Caco-2 (cell line): ENCODE data around the gene EDN2. TPM values are rescaled to one million over a fixed set of nuclear protein-coding genes. Genes with fewer than 3 reads are reported as not detected.

ENCODE experiments used
- BruUV-seq: library from RNA; stranded (reverse); fragments of 400-500 nt; replicated peaks from 2 replicates; lab custom pipeline; 2021; lab: Mats Ljungman, UMichigan
- CTCF ChIA-PET: fragments of 300-600 bp; sonication (Branson Sonifier 250); formaldehyde crosslinking; loops from one replicate; lab custom pipeline; 2022; ENCODE audit warnings: antibody characterized with exemption; lab: Charles Lee
- POLR2A ChIA-PET: fragments of 300-600 bp; sonication (Branson Sonifier 250); formaldehyde crosslinking; loops from one replicate; lab custom pipeline; 2022; ENCODE audit warnings: antibody characterized with exemption; lab: Charles Lee
- DNase-seq, 2 experiments: peaks; one replicate each; pipeline versions ENCODE4 v3.0.0 to v3.0.0-alpha.2; 2020 to 2022
- H3K27me3 ChIP-seq: replicated peaks from 2 replicates; pipeline ENCODE4 v1.6.0; 2011; ENCODE audit warnings: low read length; ENCODE audit not compliant: control insufficient read depth, insufficient read depth
- H3K36me3 ChIP-seq: 2 replicates; pipeline ENCODE4 v1.5.1; 2011; ENCODE audit warnings: low read length; ENCODE audit not compliant: control insufficient read depth, insufficient read depth
- H3K4me1 ChIP-seq: fragments of 250-450 bp; sonication (Bioruptor Pico); 2 replicates; pipeline ENCODE4 v1.5.1; 2020; ENCODE audit warnings: mild to moderate bottlenecking
- H3K4me3 ChIP-seq: 2 replicates; pipeline ENCODE4 v1.5.1; 2011; ENCODE audit warnings: low read depth, mild to moderate bottlenecking, control low read depth, low read length
- H3K9me3 ChIP-seq: fragments of 250-450 bp; sonication (Bioruptor Pico); 2 replicates; pipeline ENCODE4 v1.5.1; 2020; ENCODE audit warnings: mild to moderate bottlenecking, moderate library complexity
- H3K27ac Mint-ChIP-seq: one replicate; pipeline ENCODE4 v1.8.0; 2022; ENCODE audit warnings: mixed read lengths; ENCODE audit not compliant: unreplicated experiment
- H3K27me3 Mint-ChIP-seq: one replicate; pipeline ENCODE4 v1.8.0; 2022; ENCODE audit warnings: mixed read lengths; ENCODE audit not compliant: insufficient read depth, unreplicated experiment
- H3K36me3 Mint-ChIP-seq: one replicate; pipeline ENCODE4 v1.8.0; 2022; ENCODE audit warnings: mild to moderate bottlenecking, mixed read lengths; ENCODE audit not compliant: insufficient read depth, unreplicated experiment
- H3K4me1 Mint-ChIP-seq: one replicate; pipeline ENCODE4 v1.8.0; 2022; ENCODE audit warnings: low read depth, mixed read lengths; ENCODE audit not compliant: unreplicated experiment
- H3K4me3 Mint-ChIP-seq: one replicate; pipeline ENCODE4 v1.8.0; 2022; ENCODE audit warnings: mild to moderate bottlenecking, moderate library complexity, mixed read lengths; ENCODE audit not compliant: unreplicated experiment
- H3K9me3 Mint-ChIP-seq: one replicate; pipeline ENCODE4 v1.8.0; 2022; ENCODE audit warnings: mixed read lengths; ENCODE audit not compliant: unreplicated experiment
- intact Hi-C: fragments of 100-400 bp; cut with micrococcal nuclease; formaldehyde crosslinking; loops from one replicate; pipeline ENCODE4 v1.10.0; 2022; ENCODE audit not compliant: unreplicated experiment
- total RNA-seq: library from RNA; stranded (reverse); gene quantifications from 2 replicates; pipeline ENCODE4 v1.2.3, GENCODE V29; 2022
- TF ChIP-seq, protein P1 (sequence below), 2 experiments: fragments of 200-600 bp in 1 of 2; IDR thresholded peaks; 1 replicate in 1 of 2; 2 replicates in 1 of 2; pipeline versions ENCODE4 v1.5.1 to v1.8.0; 2011 to 2022; ENCODE audit warnings: antibody characterized with exemption in 1 of 2, control low read depth in 1 of 2, inconsistent platforms in 1 of 2, low read depth in 1 of 2, low read length in 1 of 2, mild to moderate bottlenecking in 1 of 2, moderate library complexity in 1 of 2; ENCODE audit not compliant: insufficient read depth in 1 of 2, severe bottlenecking in 1 of 2, unreplicated experiment in 1 of 2

The EDN2 gene
- total RNA-seq, 1 experiment from 2014 or later, result not detected

DNA sequence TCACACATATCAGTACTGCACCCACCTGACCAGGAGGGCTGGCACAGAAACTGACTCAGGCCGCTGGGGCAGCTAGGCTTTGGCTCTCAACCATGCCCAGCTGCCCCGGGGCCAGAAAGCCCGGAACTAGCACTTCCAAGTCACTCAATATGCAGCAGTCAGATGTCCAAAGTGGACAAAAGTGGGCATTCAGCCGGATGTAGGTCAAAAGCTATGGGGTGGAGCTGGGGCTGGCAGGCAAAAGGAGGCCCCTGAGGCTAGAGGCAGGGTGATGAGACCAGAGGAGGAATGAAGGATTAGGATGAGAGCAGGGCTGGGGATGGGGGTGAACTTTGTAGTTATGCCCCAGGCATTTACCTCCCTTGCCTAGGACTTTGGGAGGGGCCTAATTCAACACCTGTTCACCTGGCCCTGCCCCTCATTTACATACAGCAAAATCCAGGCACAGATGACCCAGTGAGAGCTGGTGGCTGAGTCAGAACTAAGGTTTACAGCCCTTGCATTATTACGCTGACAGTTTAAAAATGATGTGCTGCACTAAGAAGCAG, 30.7 kb upstream of the EDN2 start:
- BruUV-seq, result no TSS peak
- Histone ChIP-seq H3K4me1 (peaks cover 32% of the 10 kb centered on the region), H3K36me3 (no peaks in the 10 kb centered on the region), H3K9me3 (no peaks in the 10 kb centered on the region), H3K27me3 (no peaks in the 10 kb centered on the region), H3K4me3 (no peak overlapping the region)
- TF ChIP-seq, protein P1, sequence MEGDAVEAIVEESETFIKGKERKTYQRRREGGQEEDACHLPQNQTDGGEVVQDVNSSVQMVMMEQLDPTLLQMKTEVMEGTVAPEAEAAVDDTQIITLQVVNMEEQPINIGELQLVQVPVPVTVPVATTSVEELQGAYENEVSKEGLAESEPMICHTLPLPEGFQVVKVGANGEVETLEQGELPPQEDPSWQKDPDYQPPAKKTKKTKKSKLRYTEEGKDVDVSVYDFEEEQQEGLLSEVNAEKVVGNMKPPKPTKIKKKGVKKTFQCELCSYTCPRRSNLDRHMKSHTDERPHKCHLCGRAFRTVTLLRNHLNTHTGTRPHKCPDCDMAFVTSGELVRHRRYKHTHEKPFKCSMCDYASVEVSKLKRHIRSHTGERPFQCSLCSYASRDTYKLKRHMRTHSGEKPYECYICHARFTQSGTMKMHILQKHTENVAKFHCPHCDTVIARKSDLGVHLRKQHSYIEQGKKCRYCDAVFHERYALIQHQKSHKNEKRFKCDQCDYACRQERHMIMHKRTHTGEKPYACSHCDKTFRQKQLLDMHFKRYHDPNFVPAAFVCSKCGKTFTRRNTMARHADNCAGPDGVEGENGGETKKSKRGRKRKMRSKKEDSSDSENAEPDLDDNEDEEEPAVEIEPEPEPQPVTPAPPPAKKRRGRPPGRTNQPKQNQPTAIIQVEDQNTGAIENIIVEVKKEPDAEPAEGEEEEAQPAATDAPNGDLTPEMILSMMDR (IDR thresholded peaks at IDR 0.05; ENCODE audit: insufficient read depth in 1 of 2, low read depth in 1 of 2, low read length in 1 of 2, severe bottlenecking in 1 of 2, unreplicated experiment in 1 of 2), result no peak
- Mint-ChIP-seq H3K27me3 (peaks cover 5% of the 10 kb centered on the region), H3K4me3 (no peak overlapping the region), H3K4me1 (peaks cover 7% of the 10 kb centered on the region), H3K27ac (no peak overlapping the region), H3K36me3 (no peaks in the 10 kb centered on the region), H3K9me3 (no peaks in the 10 kb centered on the region)
- ChIA-PET CTCF (interaction anchor here (0.6 to 1.6 kb wide), 4 partner anchors 19 to 290 kb away, joined by 3 to 5 read pairs (median 4); partner anchors contain the start of gene EDN2), POLR2A (no interaction called here)
- intact Hi-C loops, result loop anchor here (10.0 kb wide), 1 partner anchor 250 kb away; no protein-coding TSS in a partner anchor
- DNase-seq, result peak; percentile 57 to 77

DNA sequence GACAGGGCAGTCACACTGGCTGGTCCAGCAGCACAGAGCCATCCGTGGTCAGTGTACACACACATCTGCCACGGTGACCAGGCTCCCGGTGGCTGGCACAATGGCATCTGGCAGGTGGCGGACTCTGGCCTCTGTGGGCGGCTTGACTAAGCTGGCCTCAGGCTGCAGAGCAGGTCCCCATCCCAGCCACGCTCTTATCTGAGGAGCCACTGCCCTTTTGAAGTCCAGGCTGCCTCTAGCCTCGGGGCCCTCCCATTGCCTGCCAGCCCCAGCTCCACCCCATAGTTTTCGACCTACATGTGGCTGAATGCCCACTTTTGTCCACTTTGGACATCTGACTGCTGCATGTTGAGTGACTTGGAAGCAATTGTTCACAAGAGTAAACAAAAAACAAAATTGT, 29.9 kb upstream of the EDN2 start:
- ChIA-PET CTCF (interaction anchor here (0.8 kb wide), 1 partner anchor 64 kb away, joined by 3 read pairs; no protein-coding TSS in a partner anchor), POLR2A (no interaction called here)
- peaks cover 7% of the 10 kb centered on the region for H3K4me1 Mint-ChIP-seq
- no TSS peak for BruUV-seq
- H3K9me3 ChIP-seq, result no peaks in the 10 kb centered on the region
- H3K4me1 ChIP-seq, result peaks cover 32% of the 10 kb centered on the region
- intact Hi-C loops, result loop anchor here (10.0 kb wide), 1 partner anchor 250 kb away; no protein-coding TSS in a partner anchor
- TF ChIP-seq, protein P1 (IDR thresholded peaks at IDR 0.05; ENCODE audit: insufficient read depth in 1 of 2, low read depth in 1 of 2, low read length in 1 of 2, severe bottlenecking in 1 of 2, unreplicated experiment in 1 of 2), result no peak
- no peak overlapping the region for H3K27ac Mint-ChIP-seq
- H3K27me3 ChIP-seq, result no peaks in the 10 kb centered on the region
- no peaks in the 10 kb centered on the region for H3K36me3 Mint-ChIP-seq
- H3K4me3 ChIP-seq, result no peak overlapping the region
- H3K27me3 Mint-ChIP-seq, result no peaks in the 10 kb centered on the region
- no peaks in the 10 kb centered on the region for H3K9me3 Mint-ChIP-seq
- H3K36me3 ChIP-seq, result no peaks in the 10 kb centered on the region
- peak; percentile 48 to 76 for DNase-seq
- H3K4me3 Mint-ChIP-seq, result no peak overlapping the region

DNA sequence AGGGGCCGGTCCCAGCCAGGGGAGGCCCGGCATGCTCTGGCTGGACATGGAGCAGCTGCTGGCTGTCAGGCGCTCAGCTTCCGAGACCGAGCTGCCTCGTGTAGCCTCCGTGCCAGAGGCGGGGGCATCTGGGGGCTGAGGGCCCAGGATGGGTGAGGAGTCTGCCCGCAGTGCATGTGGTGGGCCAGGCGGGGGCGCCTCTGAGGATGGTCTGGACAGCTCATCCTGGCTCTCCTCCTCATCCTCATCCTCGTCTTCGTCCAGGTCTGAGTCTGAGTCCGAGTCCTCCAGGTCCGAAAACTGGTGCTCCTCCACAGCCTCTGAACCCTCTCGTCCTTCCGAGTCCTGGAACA, 28.9 kb upstream of the EDN2 start:
- no peaks in the 10 kb centered on the region for H3K27me3 ChIP-seq
- H3K36me3 Mint-ChIP-seq, result no peaks in the 10 kb centered on the region
- no peaks in the 10 kb centered on the region for H3K36me3 ChIP-seq
- no peaks in the 10 kb centered on the region for H3K27me3 Mint-ChIP-seq
- TF ChIP-seq, protein P1 (IDR thresholded peaks at IDR 0.05; ENCODE audit: insufficient read depth in 1 of 2, low read depth in 1 of 2, low read length in 1 of 2, severe bottlenecking in 1 of 2, unreplicated experiment in 1 of 2), result no peak
- no peaks in the 10 kb centered on the region for H3K9me3 ChIP-seq
- intact Hi-C loops, result loop anchor here (10.0 kb wide), 1 partner anchor 249 kb away; no protein-coding TSS in a partner anchor
- H3K4me3 ChIP-seq, result no peak overlapping the region
- no TSS peak for BruUV-seq
- H3K9me3 Mint-ChIP-seq, result no peaks in the 10 kb centered on the region
- H3K4me1 ChIP-seq, result peaks cover 32% of the 10 kb centered on the region
- POLR2A ChIA-PET, result interaction anchor here (0.5 kb wide), 1 partner anchor 16 kb away, joined by 4 read pairs; no protein-coding TSS in a partner anchor
- DNase-seq, result no peak
- peaks cover 7% of the 10 kb centered on the region for H3K4me1 Mint-ChIP-seq
- no peak overlapping the region for H3K27ac Mint-ChIP-seq
- H3K4me3 Mint-ChIP-seq, result no peak overlapping the region
- CTCF ChIA-PET, result no interaction called here
